RWPE1 (cell line): ENCODE data around the gene ABHD10.
"Not testable (repeated sequence)": the region's sequence is repeated elsewhere in the genome, so short reads cannot be mapped to it uniquely, and the experiment has no call there.

Source experiments
- CTCF ChIA-PET: fragments of 350-600 bp; sonication (Branson Sonifier 250); formaldehyde crosslinking; extraction: SDS; loops from one replicate; lab custom pipeline; 2021; lab: Yijun Ruan, JAX
- POLR2A ChIA-PET: fragments of 400-600 bp; formaldehyde crosslinking; extraction: SDS; loops from one replicate; lab custom pipeline; 2020; ENCODE audit warnings: antibody characterized with exemption; ENCODE audit not compliant: low non-redundant PET; lab: Yijun Ruan, JAX
- DNase-seq: peaks from one replicate; pipeline ENCODE4 v3.0.0; 2012; ENCODE audit warnings: low spot score
- H3K27ac ChIP-seq: fragments of 450-650 bp; 2 replicates; pipeline ENCODE4 v1.5.1; 2017
- CTCF ChIP-seq: fragments of 450-650 bp; conservative IDR thresholded peaks from 2 replicates; pipeline ENCODE4 v1.5.1; 2017; ENCODE audit warnings: low read depth, mild to moderate bottlenecking

Gene ABHD10

GRCh38 chr3:112030901-112031300 is 52.1 kb downstream of the ABHD10 start:
- TF ChIP-seq CTCF: no peak
- no peak for DNase-seq
- POLR2A ChIA-PET: no interaction called here
- no peak overlapping the region for H3K27ac ChIP-seq
- CTCF ChIA-PET: interaction anchor here (0.7 kb wide), 1 partner anchor 201 kb away, joined by 4 read pairs; no protein-coding TSS in a partner anchor

GRCh38 chr3:112032098-112032731 is 53.4 kb downstream of the ABHD10 start:
- POLR2A ChIA-PET: no interaction called here
- no peak overlapping the region for H3K27ac ChIP-seq
- DNase-seq: no peak
- CTCF ChIA-PET: no interaction called here
- TF ChIP-seq CTCF: no peak

- ChIA-PET POLR2A (no interaction called here), CTCF (no interaction called here)
- no peak for TF ChIP-seq CTCF
- DNase-seq: no peak
- H3K27ac ChIP-seq: no peak within 1 kb of the TSS
Measured at GRCh38 chr3:112034436-112034835, 55.6 kb downstream of the ABHD10 start, which contains the start of gene TMPRSS7. Gene TMPRSS7 (plus strand): TSS chr3:112034736. CDS start chr3:112034846, 110 bp downstream.

GRCh38 chr3:112035241-112035640 is 56.4 kb downstream of the ABHD10 start:
- ChIA-PET CTCF (interaction anchor here (0.6 kb wide), 1 partner anchor 109 kb away, joined by 4 read pairs; no protein-coding TSS in a partner anchor), POLR2A (no interaction called here)
- DNase-seq: no peak
- TF ChIP-seq CTCF: no peak
- no peak overlapping the region for H3K27ac ChIP-seq

GRCh38 chr3:112037194-112037593 is 58.4 kb downstream of the ABHD10 start:
- POLR2A ChIA-PET, H3K27ac ChIP-seq, DNase-seq, CTCF ChIA-PET: not testable (repeated sequence)

- DNase-seq: peak; percentile 52
- ChIA-PET CTCF (no interaction called here), POLR2A (no interaction called here)
- H3K27ac ChIP-seq: no peak overlapping the region
- no peak for TF ChIP-seq CTCF
Measured at GRCh38 chr3:112038863-112039262, 60.0 kb downstream of the ABHD10 start.

GRCh38 chr3:112041321-112041720 is 62.5 kb downstream of the ABHD10 start:
- no peak for DNase-seq
- ChIA-PET POLR2A (no interaction called here), CTCF (no interaction called here)
- no peak overlapping the region for H3K27ac ChIP-seq
- no peak for TF ChIP-seq CTCF
